HCT116 (cell line): ENCODE data around the gene ARHGAP42. TPM values are rescaled to one million over a fixed set of nuclear protein-coding genes. Genes with fewer than 3 reads are reported as not detected.

Experiments
- ATAC-seq: fragments of 200-7000 bp; cut with Tn5 transposase; 2 replicates; pipeline ENCODE4 v1.9.1; 2020; ENCODE audit warnings: mild to moderate bottlenecking, moderate library complexity
- BruUV-seq: library from RNA; stranded (reverse); fragments of 400-500 nt; replicated peaks from 2 replicates; lab custom pipeline; 2021; lab: Mats Ljungman, UMichigan
- CTCF ChIA-PET: fragments of 300-600 bp; sonication (Branson Sonifier 250); formaldehyde crosslinking; loops from one replicate; lab custom pipeline; 2021; ENCODE audit warnings: antibody characterized with exemption; lab: Charles Lee
- POLR2A ChIA-PET: fragments of 300-600, 350-600 bp; sonication (Branson Sonifier 250); formaldehyde crosslinking; loops from one replicate; lab custom pipeline; 2021; ENCODE audit warnings: antibody characterized with exemption; lab: Charles Lee
- RAD21 ChIA-PET, 2 experiments: fragments of 300-600 bp; sonication (Branson Sonifier 250); formaldehyde crosslinking; loops; one replicate each; lab custom pipeline; 2023; ENCODE audit warnings: low total read pairs in 2 of 2; ENCODE audit not compliant: uncharacterized antibody in 2 of 2, unreplicated experiment in 2 of 2, low non-redundant PET in 1 of 2; lab: Charles Lee
- DNase-seq: peaks from one replicate; pipeline ENCODE4 v3.0.0-alpha.2; 2010; ENCODE audit warnings: low read depth, low spot score
- H2AFZ ChIP-seq: fragments of 200-600 bp; shearing (Covaris generic), sonication (generic); 2 replicates; pipeline ENCODE4 v1.6.1; 2017; ENCODE audit warnings: low read depth, mixed run types, mixed read lengths, antibody characterized with exemption, low read length; ENCODE audit not compliant: poor library complexity, severe bottlenecking
- H3K27ac ChIP-seq: 2 replicates; pipeline ENCODE4 v1.5.1; 2012; ENCODE audit warnings: low read depth, low read length
- H3K27me3 ChIP-seq: fragments of 200-600 bp; sonication (generic); 2 replicates; pipeline ENCODE4 v1.6.1; 2016; ENCODE audit warnings: mixed run types, low read length, mixed read lengths; ENCODE audit not compliant: insufficient read depth
- H3K36me3 ChIP-seq, 2 experiments: fragments of 200-500 bp in 1 of 2; fragments of 200-600 bp in 1 of 2; sonication (Bioruptor generic) in 1 of 2; sonication (generic) in 1 of 2; 2 replicates each; pipeline versions ENCODE4 v1.5.1 to v1.6.1; 2014 to 2016; ENCODE audit warnings: low read length in 2 of 2, inconsistent platforms in 1 of 2, mixed read lengths in 1 of 2, mixed run types in 1 of 2; ENCODE audit not compliant: insufficient read depth in 2 of 2, control insufficient read depth in 1 of 2
- H3K4me1 ChIP-seq, 2 experiments: fragments of 200-600 bp in 1 of 2; sonication (generic) in 1 of 2; 2 replicates each; pipeline versions ENCODE4 v1.5.1 to v1.6.1; 2012 to 2017; ENCODE audit warnings: low read length in 2 of 2, inconsistent platforms in 1 of 2, mild to moderate bottlenecking in 1 of 2, mixed read lengths in 1 of 2, mixed run types in 1 of 2, moderate library complexity in 1 of 2; ENCODE audit not compliant: insufficient read depth in 2 of 2, control insufficient read depth in 1 of 2
- H3K4me2 ChIP-seq: fragments of 200-600 bp; sonication (generic); 2 replicates; pipeline ENCODE4 v1.6.1; 2017; ENCODE audit warnings: mixed run types, low read length, mixed read lengths
- H3K4me3 ChIP-seq, 2 experiments: fragments of 200-600 bp in 1 of 2; sonication (generic) in 1 of 2; replicated peaks in 1 of 2; 2 replicates each; pipeline ENCODE4 v1.5.1; 2011 to 2016; ENCODE audit warnings: low read length in 2 of 2, control low read depth in 1 of 2, low read depth in 1 of 2, mild to moderate bottlenecking in 1 of 2, mixed read lengths in 1 of 2, mixed run types in 1 of 2
- H3K79me2 ChIP-seq: fragments of 200-600 bp; sonication (generic); 2 replicates; pipeline ENCODE4 v1.6.1; 2017; ENCODE audit warnings: mild to moderate bottlenecking, mixed run types, low read length, moderate library complexity, mixed read lengths; ENCODE audit not compliant: insufficient read depth
- H3K9ac ChIP-seq: fragments of 200-600 bp; sonication (generic); 2 replicates; pipeline ENCODE4 v1.6.1; 2016; ENCODE audit warnings: low read length, mixed read lengths
- H3K9me2 ChIP-seq: fragments of 200-600 bp; sonication (generic), shearing (Covaris generic); 2 replicates; pipeline ENCODE4 v1.6.1; 2017; ENCODE audit warnings: mixed run types, mild to moderate bottlenecking, moderate library complexity; ENCODE audit not compliant: insufficient read depth
- H3K9me3 ChIP-seq, 2 experiments: fragments of 200-500 bp in 1 of 2; fragments of 200-600 bp in 1 of 2; sonication (Bioruptor generic) in 1 of 2; sonication (generic) in 1 of 2; 2 replicates each; pipeline ENCODE4 v1.6.1; 2014 to 2017; ENCODE audit warnings: low read length in 2 of 2, mixed read lengths in 2 of 2, inconsistent platforms in 1 of 2, low read depth in 1 of 2, mild to moderate bottlenecking in 1 of 2, mixed run types in 1 of 2, moderate library complexity in 1 of 2; ENCODE audit not compliant: control insufficient read depth in 1 of 2, insufficient read depth in 1 of 2
- H4K20me1 ChIP-seq: fragments of 200-600 bp; sonication (generic), shearing (Covaris generic); 2 replicates; pipeline ENCODE4 v1.6.1; 2017; ENCODE audit warnings: mixed run types, mild to moderate bottlenecking, moderate library complexity; ENCODE audit not compliant: insufficient read depth
- ATF3 ChIP-seq: IDR thresholded peaks from 2 replicates; pipeline ENCODE4 v1.6.1; 2012
- CBX3 ChIP-seq: IDR thresholded peaks from 2 replicates; pipeline ENCODE4 v1.6.1; 2012; ENCODE audit warnings: low read depth
- CEBPB ChIP-seq: IDR thresholded peaks from 2 replicates; pipeline ENCODE4 v1.6.1; 2012; ENCODE audit warnings: low read depth
- CTCF ChIP-seq, 3 experiments: fragments of 200-600 bp in 1 of 3; sonication (generic) in 1 of 3; IDR thresholded peaks in 2 of 3; conservative IDR thresholded peaks in 1 of 3; 2 replicates each; pipeline ENCODE4 v1.5.1; 2012 to 2017; ENCODE audit warnings: low read depth in 2 of 3, low read length in 2 of 3, antibody characterized with exemption in 1 of 3, borderline replicate concordance in 1 of 3, control low read depth in 1 of 3, mild to moderate bottlenecking in 1 of 3, mixed read lengths in 1 of 3, mixed run types in 1 of 3, moderate library complexity in 1 of 3; ENCODE audit not compliant: insufficient read depth in 1 of 3
- ELF1 ChIP-seq: IDR thresholded peaks from 2 replicates; pipeline ENCODE4 v1.6.1; 2012; ENCODE audit warnings: low read depth, borderline replicate concordance
- EZH2phosphoT487 ChIP-seq: fragments of 200-600 bp; IDR thresholded peaks from 2 replicates; pipeline ENCODE4 v1.6.1; 2018; ENCODE audit warnings: antibody characterized with exemption, borderline replicate concordance
- MAX ChIP-seq: IDR thresholded peaks from 2 replicates; pipeline ENCODE4 v1.6.1; 2012
- POLR2A ChIP-seq: IDR thresholded peaks from 2 replicates; pipeline ENCODE4 v1.7.0; 2011; ENCODE audit warnings: borderline replicate concordance; ENCODE audit not compliant: insufficient read depth, insufficient read length; ENCODE audit errors: extremely low read depth
- RAD21 ChIP-seq: IDR thresholded peaks from 2 replicates; pipeline ENCODE4 v1.6.1; 2012; ENCODE audit warnings: low read depth, mild to moderate bottlenecking
- REST ChIP-seq: IDR thresholded peaks from 2 replicates; pipeline ENCODE4 v1.6.1; 2012; ENCODE audit warnings: low read depth
- SIN3A ChIP-seq: IDR thresholded peaks from 2 replicates; pipeline ENCODE4 v1.6.1; 2012; ENCODE audit warnings: low read depth
- SP1 ChIP-seq: IDR thresholded peaks from 2 replicates; pipeline ENCODE4 v1.6.1; 2012; ENCODE audit warnings: low read depth
- TCF7L2 ChIP-seq: IDR thresholded peaks from 2 replicates; pipeline ENCODE4 v1.7.0; 2011; ENCODE audit warnings: borderline replicate concordance, inconsistent platforms; ENCODE audit not compliant: insufficient read depth, insufficient read length; ENCODE audit errors: extremely low read depth
- YY1 ChIP-seq: IDR thresholded peaks from 2 replicates; pipeline ENCODE4 v1.6.1; 2011; ENCODE audit warnings: low read length, low read depth, moderate library complexity, mild to moderate bottlenecking; ENCODE audit not compliant: insufficient replicate concordance; ENCODE audit errors: extremely low read depth
- ZFX ChIP-seq: fragments of 450-650 bp; IDR thresholded peaks from 2 replicates; pipeline ENCODE4 v1.6.1; 2017
- ZNF274 ChIP-seq: fragments of 200-500 bp; sonication (Bioruptor generic); IDR thresholded peaks from 2 replicates; pipeline ENCODE4 v1.6.1; 2014; ENCODE audit warnings: mild to moderate bottlenecking, low read depth, low read length, inconsistent platforms
- intact Hi-C: fragments of 100-400 bp; cut with micrococcal nuclease; formaldehyde crosslinking; loops from 2 replicates; pipeline ENCODE4 v1.10.0; 2022
- total RNA-seq: library from RNA; stranded (reverse); gene quantifications from one replicate; pipeline ENCODE4 v1.2.1, GENCODE V29; 2021; ENCODE audit not compliant: unreplicated experiment

Gene ARHGAP42
- total RNA-seq, 1 experiment from 2014 or later = 12.3 TPM

- no peaks in the 10 kb centered on the region for H3K9me2 ChIP-seq
- no peaks in the 10 kb centered on the region for H4K20me1 ChIP-seq
- no peaks in the 10 kb centered on the region for H3K4me1 ChIP-seq
- no peak overlapping the region for H3K4me2 ChIP-seq
- H3K9ac ChIP-seq = no peak overlapping the region
- no peaks in the 10 kb centered on the region for H3K27me3 ChIP-seq
- no peak for DNase-seq
- no peaks in the 10 kb centered on the region for H3K9me3 ChIP-seq
- ChIA-PET CTCF (interaction anchor here (1.1 kb wide), 1 partner anchor 16 kb away, joined by 3 read pairs; no protein-coding TSS in a partner anchor), RAD21 (no interaction called here), POLR2A (no interaction called here)
- no TSS peak for BruUV-seq
- no peak overlapping the region for H3K27ac ChIP-seq
- H3K4me3 ChIP-seq = no peak overlapping the region
- ATAC-seq = no peak
- no peak overlapping the region for H2AFZ ChIP-seq
- intact Hi-C loops = no loop called here
- H3K79me2 ChIP-seq = no peaks in the 10 kb centered on the region
- TF ChIP-seq POLR2A = no peak
- TF ChIP-seq RAD21 = no peak
- no peak for TF ChIP-seq EZH2phosphoT487
- no peak for TF ChIP-seq ZNF274
- no peak for TF ChIP-seq ELF1
- TF ChIP-seq, all 23 proteins: peak for 0
- H3K36me3 ChIP-seq = no peaks in the 10 kb centered on the region
Observed at GRCh38 chr11:100671471-100671870, 15.6 kb upstream of the ARHGAP42 start.

GRCh38 chr11:100672498-100673033, 14.5 kb upstream of the ARHGAP42 start:
- Histone ChIP-seq H2AFZ (no peak overlapping the region), H3K36me3 (no peaks in the 10 kb centered on the region), H3K4me2 (no peak overlapping the region), H3K79me2 (no peaks in the 10 kb centered on the region), H3K4me1 (no peaks in the 10 kb centered on the region), H3K4me3 (no peak overlapping the region), H4K20me1 (no peaks in the 10 kb centered on the region), H3K9me3 (no peaks in the 10 kb centered on the region), H3K27me3 (no peaks in the 10 kb centered on the region), H3K27ac (no peak overlapping the region), H3K9me2 (no peaks in the 10 kb centered on the region), H3K9ac (no peak overlapping the region)
- intact Hi-C loops = no loop called here
- ATAC-seq (no peak), DNase-seq (no peak)
- CTCF ChIA-PET = no interaction called here
- POLR2A ChIA-PET = no interaction called here
- RAD21 ChIA-PET = no interaction called here
- BruUV-seq = no TSS peak
- TF ChIP-seq CEBPB (no peak), YY1 (no peak), MAX (no peak), REST (no peak), SP1 (no peak), CBX3 (no peak), TCF7L2 (no peak), ZFX (no peak), SIN3A (no peak), ATF3 (no peak), CTCF (IDR thresholded peaks at IDR 0.05 in 2 of 3, conservative IDR thresholded peaks at IDR 0.05 in 1 of 3; ENCODE audit: borderline replicate concordance in 1 of 3, insufficient read depth in 1 of 3, low read depth in 2 of 3, low read length in 2 of 3) (no peak)
